Dedifferentiated amniotic fluid mesenchymal stem cell (primary cell): ENCODE results near the gene TUBGCP2.

Source experiments
- DNase-seq: peaks from one replicate; pipeline ENCODE4 v3.0.0-alpha.2; 2016; ENCODE audit errors: extremely low spot score

Gene TUBGCP2

GRCh38 chr10:133302230-133302629 is 6.4 kb downstream of the TUBGCP2 start:
- no peak for DNase-seq

- no peak for DNase-seq
Measured at GRCh38 chr10:133299738-133300137, 8.9 kb downstream of the TUBGCP2 start.

- DNase-seq: no peak
Measured at GRCh38 chr10:133299224-133299623, 9.4 kb downstream of the TUBGCP2 start.

GRCh38 chr10:133298466-133298865 is 10.2 kb downstream of the TUBGCP2 start:
- no peak for DNase-seq

GRCh38 chr10:133297504-133297903 is 11.2 kb downstream of the TUBGCP2 start:
- DNase-seq: no peak

- no peak for DNase-seq
Measured at GRCh38 chr10:133295426-133296320, 13.0 kb downstream of the TUBGCP2 start.

- DNase-seq: no peak
Measured at GRCh38 chr10:133294189-133294588, 14.5 kb downstream of the TUBGCP2 start.

GRCh38 chr10:133293810-133294119 is 14.9 kb downstream of the TUBGCP2 start:
- DNase-seq: no peak

- no peak for DNase-seq
Measured at GRCh38 chr10:133292919-133293809, 15.5 kb downstream of the TUBGCP2 start.

GRCh38 chr10:133289761-133290160 is 18.9 kb downstream of the TUBGCP2 start:
- DNase-seq: no peak

GRCh38 chr10:133287832-133288500 is 20.7 kb downstream of the TUBGCP2 start:
- no peak for DNase-seq

- DNase-seq: no peak
Measured at GRCh38 chr10:133286366-133286765, 22.3 kb downstream of the TUBGCP2 start.

- no peak for DNase-seq
Measured at GRCh38 chr10:133285217-133285616, 23.5 kb downstream of the TUBGCP2 start.

- DNase-seq: no peak
Measured at GRCh38 chr10:133283931-133284330, 24.7 kb downstream of the TUBGCP2 start.

GRCh38 chr10:133282846-133283390 is 25.8 kb downstream of the TUBGCP2 start:
- DNase-seq: no peak

GRCh38 chr10:133281628-133282372 is 26.9 kb downstream of the TUBGCP2 start:
- DNase-seq: no peak

GRCh38 chr10:133281084-133281483 is 27.6 kb downstream of the TUBGCP2 start:
- no peak for DNase-seq

- no peak for DNase-seq
Measured at GRCh38 chr10:133280391-133281059, 28.1 kb downstream of the TUBGCP2 start.

GRCh38 chr10:133279326-133280226 is 29.1 kb downstream of the TUBGCP2 start:
- DNase-seq: no peak
